ENCODE data around the gene OTUD5. TPM values are rescaled to one million over a fixed set of nuclear protein-coding genes. Genes with fewer than 3 reads are reported as not detected.
"Not testable (repeated sequence)": the region's sequence is repeated elsewhere in the genome, so short reads cannot be mapped to it uniquely, and the experiment has no call there.

The OTUD5 gene
- total RNA-seq, 3 donors from 2014 or later (not counting 1 experiment from before 2014, with no cell fraction given), result 92.2 to 106 (median 92.5) TPM

DNA sequence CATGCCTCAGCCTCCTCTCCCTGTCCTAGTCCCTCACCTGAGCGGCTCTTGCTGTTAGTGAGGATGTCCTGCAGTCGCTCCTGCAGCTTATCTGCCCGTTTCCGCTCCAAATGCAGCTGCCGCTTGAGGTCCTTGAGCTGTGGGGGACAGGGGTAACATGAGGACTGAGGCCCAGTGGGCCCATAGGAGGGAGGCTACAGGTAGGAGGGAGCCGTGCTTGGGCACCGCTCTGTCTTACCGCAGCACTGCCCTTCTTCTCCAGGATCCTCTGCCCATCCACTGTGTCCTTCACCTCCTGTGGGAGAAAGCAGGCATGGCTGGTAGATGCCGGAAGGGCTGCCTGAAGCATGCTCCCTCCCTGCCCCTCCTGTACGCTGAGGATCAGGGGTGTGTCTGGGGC lies 23.8 kb upstream of the OTUD5 start:
- no peaks in the 10 kb centered on the region for H3K9me3 Mint-ChIP-seq
- intact Hi-C loops (cut with micrococcal nuclease), result no loop called here
- ATAC-seq, result no peak

DNA sequence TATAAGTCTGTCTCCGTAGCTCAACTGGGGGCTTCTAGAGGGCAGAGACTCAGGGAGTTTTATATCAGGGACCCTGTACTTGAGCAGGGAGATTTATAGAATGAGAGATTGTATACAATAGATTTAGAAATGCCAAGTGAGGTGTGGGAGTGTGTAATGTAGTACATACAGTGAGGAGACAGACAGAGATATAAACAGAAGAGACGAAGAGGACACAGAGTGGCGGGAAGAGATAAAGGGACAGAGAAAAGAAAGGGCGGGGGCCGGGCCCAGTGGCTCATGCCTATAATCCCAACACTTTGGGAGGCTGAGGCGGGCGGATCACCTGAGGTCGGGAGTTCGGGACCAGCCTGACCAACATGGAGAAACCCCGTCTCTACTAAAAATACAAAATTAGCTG lies 22.9 kb upstream of the OTUD5 start:
- peaks cover 55% of the 10 kb centered on the region for H3K36me3 ChIP-seq (ENCODE audit: control insufficient read depth, insufficient read depth, low read length)
- 97% methylated on average over 3 of the region's 10 CpGs for WGBS (ENCODE audit: insufficient coverage)
- intact Hi-C loops (cut with micrococcal nuclease), result not testable (repeated sequence)

More for the DNA sequence above, 23.8 kb upstream of the OTUD5 start:
- 99% methylated on average over 8 of the region's 10 CpGs for WGBS (ENCODE audit: insufficient coverage)
- Histone ChIP-seq H3K9me3 (ENCODE audit: control insufficient read depth, insufficient read depth, low read length) (no peaks in the 10 kb centered on the region), H3K4me3 (ENCODE audit: low read length) (no peak overlapping the region), H3K36me3 (ENCODE audit: control insufficient read depth, insufficient read depth, low read length) (peaks cover 53% of the 10 kb centered on the region), H3K27me3 (ENCODE audit: control insufficient read depth, insufficient read depth, low read length) (no peaks in the 10 kb centered on the region), H3K4me1 (ENCODE audit: control insufficient read depth, insufficient read depth, low read length) (no peaks in the 10 kb centered on the region), H3K27ac (ENCODE audit: low read length) (no peak overlapping the region)
- no peaks in the 10 kb centered on the region for H3K4me1 Mint-ChIP-seq
- H3K27me3 Mint-ChIP-seq (ENCODE audit: low read depth in 2 of 2), result no peaks in the 10 kb centered on the region
- TF ChIP-seq, protein P1, sequence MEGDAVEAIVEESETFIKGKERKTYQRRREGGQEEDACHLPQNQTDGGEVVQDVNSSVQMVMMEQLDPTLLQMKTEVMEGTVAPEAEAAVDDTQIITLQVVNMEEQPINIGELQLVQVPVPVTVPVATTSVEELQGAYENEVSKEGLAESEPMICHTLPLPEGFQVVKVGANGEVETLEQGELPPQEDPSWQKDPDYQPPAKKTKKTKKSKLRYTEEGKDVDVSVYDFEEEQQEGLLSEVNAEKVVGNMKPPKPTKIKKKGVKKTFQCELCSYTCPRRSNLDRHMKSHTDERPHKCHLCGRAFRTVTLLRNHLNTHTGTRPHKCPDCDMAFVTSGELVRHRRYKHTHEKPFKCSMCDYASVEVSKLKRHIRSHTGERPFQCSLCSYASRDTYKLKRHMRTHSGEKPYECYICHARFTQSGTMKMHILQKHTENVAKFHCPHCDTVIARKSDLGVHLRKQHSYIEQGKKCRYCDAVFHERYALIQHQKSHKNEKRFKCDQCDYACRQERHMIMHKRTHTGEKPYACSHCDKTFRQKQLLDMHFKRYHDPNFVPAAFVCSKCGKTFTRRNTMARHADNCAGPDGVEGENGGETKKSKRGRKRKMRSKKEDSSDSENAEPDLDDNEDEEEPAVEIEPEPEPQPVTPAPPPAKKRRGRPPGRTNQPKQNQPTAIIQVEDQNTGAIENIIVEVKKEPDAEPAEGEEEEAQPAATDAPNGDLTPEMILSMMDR (IDR thresholded peaks at IDR 0.05), result no peak
- no peaks in the 10 kb centered on the region for H3K36me3 Mint-ChIP-seq
- no peak overlapping the region for H3K27ac Mint-ChIP-seq
- H3K4me3 Mint-ChIP-seq, result no peak overlapping the region
- DNase-seq, result no peak

DNA sequence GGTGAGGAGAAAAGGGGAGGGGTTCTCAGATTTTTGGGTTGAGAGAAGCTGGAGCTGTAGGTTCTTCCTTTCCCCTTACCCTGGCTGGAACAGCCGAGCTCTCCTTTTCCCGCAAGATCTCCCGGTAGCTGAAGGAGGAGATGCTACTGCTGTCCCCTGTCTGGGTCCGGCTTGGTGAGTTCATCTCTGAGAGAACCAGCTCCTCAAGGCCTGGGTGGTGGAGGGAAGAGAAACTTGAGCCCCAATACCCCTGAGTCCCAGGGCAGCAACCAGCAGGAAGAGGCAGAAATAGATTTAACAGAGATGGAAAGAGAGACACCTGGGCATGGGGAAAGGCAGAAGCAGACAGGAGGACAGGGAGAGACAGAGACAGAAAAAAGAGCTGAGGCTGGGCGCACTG lies 20.8 kb upstream of the OTUD5 start:
- Histone ChIP-seq H3K4me1 (ENCODE audit: control insufficient read depth, insufficient read depth, low read length) (no peaks in the 10 kb centered on the region), H3K9me3 (ENCODE audit: control insufficient read depth, insufficient read depth, low read length) (no peaks in the 10 kb centered on the region), H3K36me3 (ENCODE audit: control insufficient read depth, insufficient read depth, low read length) (peaks cover 49% of the 10 kb centered on the region), H3K27ac (ENCODE audit: low read length) (no peak overlapping the region), H3K4me3 (ENCODE audit: low read length) (no peak overlapping the region), H3K27me3 (ENCODE audit: control insufficient read depth, insufficient read depth, low read length) (no peaks in the 10 kb centered on the region)
- no peaks in the 10 kb centered on the region for H3K9me3 Mint-ChIP-seq
- H3K27ac Mint-ChIP-seq, result no peak overlapping the region
- peaks cover 0 to 2% of the 10 kb centered on the region in 2 donors for H3K4me1 Mint-ChIP-seq
- no peak for DNase-seq
- 95% methylated on average over 2 of the region's 5 CpGs for WGBS (ENCODE audit: insufficient coverage)
- no peaks in the 10 kb centered on the region for H3K36me3 Mint-ChIP-seq
- TF ChIP-seq, protein P1 (IDR thresholded peaks at IDR 0.05), result no peak
- H3K4me3 Mint-ChIP-seq, result no peak overlapping the region
- no peak for ATAC-seq
- H3K27me3 Mint-ChIP-seq (ENCODE audit: low read depth in 2 of 2), result no peaks in the 10 kb centered on the region
- intact Hi-C loops (cut with micrococcal nuclease), result no loop called here

More for the DNA sequence above, 22.9 kb upstream of the OTUD5 start:
- H3K27me3 ChIP-seq (ENCODE audit: control insufficient read depth, insufficient read depth, low read length); H3K9me3 ChIP-seq (ENCODE audit: control insufficient read depth, insufficient read depth, low read length); H3K27me3 Mint-ChIP-seq (ENCODE audit: low read depth in 2 of 2); H3K4me1 Mint-ChIP-seq; H3K36me3 Mint-ChIP-seq; H3K27ac ChIP-seq (ENCODE audit: low read length); H3K4me3 ChIP-seq (ENCODE audit: low read length); H3K4me1 ChIP-seq (ENCODE audit: control insufficient read depth, insufficient read depth, low read length); H3K9me3 Mint-ChIP-seq; H3K27ac Mint-ChIP-seq; H3K4me3 Mint-ChIP-seq; DNase-seq; ATAC-seq: not testable (repeated sequence)

DNA sequence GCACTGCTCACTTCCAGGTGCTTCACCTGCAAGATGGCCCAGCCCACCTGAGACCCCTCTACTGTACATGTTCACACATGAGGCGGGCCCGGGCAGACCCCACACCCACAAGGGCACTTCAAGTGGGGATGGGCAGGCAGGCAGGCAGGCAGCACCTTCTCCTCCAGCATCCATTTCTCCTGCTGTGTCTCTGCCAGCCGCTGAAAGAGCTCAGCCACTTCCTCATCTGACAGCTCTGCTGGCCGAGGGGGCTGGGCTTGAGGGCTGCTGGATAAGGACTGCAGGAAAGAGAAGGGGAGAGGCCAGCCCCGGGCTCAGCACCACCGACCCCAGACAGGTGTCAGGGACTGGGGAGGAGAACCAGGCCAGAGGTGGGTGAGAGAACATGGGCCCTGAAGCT lies 18.7 kb upstream of the OTUD5 start:
- Mint-ChIP-seq H3K27ac (no peak overlapping the region), H3K27me3 (ENCODE audit: low read depth in 2 of 2) (no peaks in the 10 kb centered on the region), H3K36me3 (no peaks in the 10 kb centered on the region), H3K4me3 (no peak overlapping the region), H3K9me3 (no peaks in the 10 kb centered on the region), H3K4me1 (peaks cover 0 to 23% of the 10 kb centered on the region in 2 donors)
- no peak overlapping the region for H3K27ac ChIP-seq (ENCODE audit: low read length)
- intact Hi-C loops (cut with micrococcal nuclease), result no loop called here
- H3K36me3 ChIP-seq (ENCODE audit: control insufficient read depth, insufficient read depth, low read length), result peaks cover 30% of the 10 kb centered on the region
- ATAC-seq (no peak), DNase-seq (no peak)
- TF ChIP-seq, protein P1 (IDR thresholded peaks at IDR 0.05), result no peak
- WGBS (ENCODE audit: insufficient coverage), result 38% methylated on average over 5 of the region's 6 CpGs
- H3K4me3 ChIP-seq (ENCODE audit: low read length), result no peak overlapping the region
- no peaks in the 10 kb centered on the region for H3K9me3 ChIP-seq (ENCODE audit: control insufficient read depth, insufficient read depth, low read length)
- H3K4me1 ChIP-seq (ENCODE audit: control insufficient read depth, insufficient read depth, low read length), result peaks cover 14% of the 10 kb centered on the region
- H3K27me3 ChIP-seq (ENCODE audit: control insufficient read depth, insufficient read depth, low read length), result no peaks in the 10 kb centered on the region

Data from natural killer cell (primary cell).